HG02938 (cell line): ENCODE data around the gene ARFGAP3.

ENCODE experiments used
- ATAC-seq: cut with Tn5 transposase; IDR thresholded peaks from one replicate; pipeline ENCODE4 v1.9.1; 2021; ENCODE audit warnings: mild to moderate bottlenecking, moderate library complexity; ENCODE audit not compliant: unreplicated experiment

ARFGAP3 gene, protein sequence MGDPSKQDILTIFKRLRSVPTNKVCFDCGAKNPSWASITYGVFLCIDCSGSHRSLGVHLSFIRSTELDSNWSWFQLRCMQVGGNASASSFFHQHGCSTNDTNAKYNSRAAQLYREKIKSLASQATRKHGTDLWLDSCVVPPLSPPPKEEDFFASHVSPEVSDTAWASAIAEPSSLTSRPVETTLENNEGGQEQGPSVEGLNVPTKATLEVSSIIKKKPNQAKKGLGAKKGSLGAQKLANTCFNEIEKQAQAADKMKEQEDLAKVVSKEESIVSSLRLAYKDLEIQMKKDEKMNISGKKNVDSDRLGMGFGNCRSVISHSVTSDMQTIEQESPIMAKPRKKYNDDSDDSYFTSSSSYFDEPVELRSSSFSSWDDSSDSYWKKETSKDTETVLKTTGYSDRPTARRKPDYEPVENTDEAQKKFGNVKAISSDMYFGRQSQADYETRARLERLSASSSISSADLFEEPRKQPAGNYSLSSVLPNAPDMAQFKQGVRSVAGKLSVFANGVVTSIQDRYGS

DNA sequence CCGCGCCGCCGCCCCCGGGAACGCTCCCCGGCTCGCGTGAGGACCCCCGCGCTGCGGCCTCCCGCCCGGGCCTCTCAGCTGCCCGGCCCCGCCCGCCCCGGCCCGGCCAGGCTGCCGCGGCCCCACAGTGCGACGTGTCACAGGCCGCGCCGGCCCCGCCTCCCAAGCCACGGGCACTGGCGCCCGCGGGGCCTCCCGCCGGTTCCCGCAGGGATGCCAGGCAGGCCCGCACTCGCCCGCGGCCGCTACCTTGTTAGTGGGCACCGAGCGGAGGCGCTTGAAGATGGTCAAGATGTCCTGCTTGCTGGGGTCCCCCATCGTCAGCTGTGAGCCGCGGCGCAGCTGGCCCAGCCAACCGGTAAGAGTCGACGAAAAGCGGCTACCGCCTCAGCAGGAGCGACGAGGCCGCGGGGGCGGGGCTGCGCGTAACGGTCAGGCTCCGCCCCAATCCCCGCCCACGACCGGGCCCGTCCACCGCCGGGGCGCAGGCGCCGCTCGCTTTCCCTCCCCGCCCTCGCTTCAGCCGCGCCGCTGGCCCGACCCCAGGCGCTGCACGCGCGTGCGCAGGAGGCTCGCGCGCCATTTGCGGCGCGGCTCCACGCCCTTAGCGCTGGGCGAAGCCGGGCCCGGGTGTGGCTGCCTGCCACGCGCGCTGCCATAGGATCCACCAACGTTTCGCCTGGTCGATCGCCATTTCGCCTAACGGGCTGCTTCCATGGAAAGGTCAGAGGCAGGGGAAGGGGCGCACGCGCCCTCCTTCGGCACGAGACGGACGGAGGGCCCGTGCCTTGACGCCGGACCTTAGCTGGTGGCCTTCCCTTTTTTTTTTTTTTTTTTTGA lies at the start of gene ARFGAP3:
TSS of gene ARFGAP3 (minus strand) at position 409 of the 840 bp plus-strand sequence. CDS start at position 318, 91 bp downstream.
- peak; percentile 77 for ATAC-seq

DNA sequence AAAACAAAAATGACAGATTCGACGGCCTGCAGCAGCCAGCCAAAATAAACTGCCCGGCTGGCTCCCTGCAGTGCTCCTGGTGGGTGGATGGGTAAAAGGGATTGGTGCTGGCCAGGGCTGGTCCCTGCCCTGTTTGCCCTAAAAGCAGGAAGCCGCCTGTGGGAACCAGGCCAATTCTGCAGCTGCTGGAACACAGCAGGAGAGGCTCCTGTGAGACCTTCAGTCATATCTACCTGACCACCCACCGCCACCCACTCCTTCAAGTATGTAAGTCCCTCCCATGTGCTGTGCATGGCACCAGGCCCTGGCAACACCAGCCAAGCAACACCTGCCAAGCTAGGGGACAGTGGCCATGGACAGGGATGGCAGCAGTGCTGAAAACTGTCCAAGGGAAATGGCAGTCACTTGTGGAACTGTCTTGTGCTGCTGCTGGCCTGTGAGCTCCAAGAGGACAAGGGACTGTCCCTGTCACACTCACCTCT lies 48.7 kb upstream of the ARFGAP3 start:
- ATAC-seq: no peak

DNA sequence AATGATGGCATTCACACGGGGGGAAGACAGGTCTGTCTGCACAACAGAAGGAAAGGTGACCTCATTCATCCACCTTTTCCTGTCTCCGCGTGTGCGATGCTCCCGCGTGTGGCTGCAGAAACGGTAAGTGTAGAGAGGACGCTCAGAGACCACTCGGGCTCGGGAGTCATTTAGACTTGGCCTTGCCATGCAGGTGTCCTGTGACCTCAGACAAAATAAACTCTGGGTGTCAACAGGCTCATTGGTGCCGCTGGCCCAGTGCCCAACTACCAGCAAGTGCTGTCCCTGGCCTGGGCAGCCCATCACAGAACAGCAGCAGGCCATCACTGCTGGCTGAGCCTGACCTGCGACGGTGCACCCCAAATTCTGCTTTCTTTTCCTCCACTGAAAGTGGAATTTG lies 48.1 kb upstream of the ARFGAP3 start:
- ATAC-seq: no peak

DNA sequence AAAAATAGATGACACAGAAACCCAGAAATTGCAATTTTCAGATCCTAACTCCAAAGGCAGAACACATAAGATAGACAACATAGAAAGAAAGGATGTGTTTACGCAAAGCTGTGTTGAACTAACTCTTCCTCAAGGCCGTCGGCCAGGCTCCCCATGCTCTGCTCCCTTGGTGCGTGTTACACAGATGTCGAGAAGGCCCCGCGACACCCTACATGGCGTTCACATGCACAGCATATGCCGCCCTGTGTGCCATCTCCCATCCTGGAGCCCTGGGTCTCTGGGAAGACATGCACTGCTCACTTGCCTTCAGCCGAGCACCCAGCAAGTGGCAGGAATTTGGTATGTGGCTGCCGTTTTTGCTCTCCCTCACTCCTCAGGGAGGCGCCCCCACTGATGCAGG lies 47.0 kb upstream of the ARFGAP3 start:
- ATAC-seq: no peak

DNA sequence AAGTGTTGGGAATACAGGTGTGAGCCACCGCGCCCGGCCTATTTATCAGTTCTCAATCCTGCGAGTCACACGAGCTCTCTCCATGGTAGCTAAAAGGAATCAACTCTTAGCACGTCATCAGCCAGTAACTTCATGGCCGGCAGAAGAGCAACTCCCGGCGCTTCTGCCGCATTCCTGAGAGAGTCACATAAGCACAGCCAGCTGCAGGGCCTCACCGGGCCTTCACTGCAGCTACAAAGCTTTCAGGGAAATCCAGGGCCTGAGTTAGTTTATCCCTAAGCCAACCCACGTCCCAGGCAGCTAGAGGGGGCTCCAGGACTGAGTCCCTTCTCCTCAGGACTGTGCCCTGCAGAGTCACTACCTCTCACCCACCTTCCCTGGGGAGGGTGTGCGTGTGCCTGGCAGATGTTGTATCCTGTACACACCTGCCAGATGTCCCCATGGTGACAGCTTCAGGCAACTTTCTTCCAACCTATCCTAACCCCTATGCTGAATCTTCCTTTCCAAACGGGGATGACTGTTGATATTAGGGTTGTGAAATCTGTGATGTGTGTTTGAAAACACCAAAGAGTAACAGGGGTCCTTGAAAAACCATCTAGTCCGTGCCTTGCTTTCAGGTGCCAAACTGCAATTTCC lies 45.9 kb upstream of the ARFGAP3 start:
- no peak for ATAC-seq

DNA sequence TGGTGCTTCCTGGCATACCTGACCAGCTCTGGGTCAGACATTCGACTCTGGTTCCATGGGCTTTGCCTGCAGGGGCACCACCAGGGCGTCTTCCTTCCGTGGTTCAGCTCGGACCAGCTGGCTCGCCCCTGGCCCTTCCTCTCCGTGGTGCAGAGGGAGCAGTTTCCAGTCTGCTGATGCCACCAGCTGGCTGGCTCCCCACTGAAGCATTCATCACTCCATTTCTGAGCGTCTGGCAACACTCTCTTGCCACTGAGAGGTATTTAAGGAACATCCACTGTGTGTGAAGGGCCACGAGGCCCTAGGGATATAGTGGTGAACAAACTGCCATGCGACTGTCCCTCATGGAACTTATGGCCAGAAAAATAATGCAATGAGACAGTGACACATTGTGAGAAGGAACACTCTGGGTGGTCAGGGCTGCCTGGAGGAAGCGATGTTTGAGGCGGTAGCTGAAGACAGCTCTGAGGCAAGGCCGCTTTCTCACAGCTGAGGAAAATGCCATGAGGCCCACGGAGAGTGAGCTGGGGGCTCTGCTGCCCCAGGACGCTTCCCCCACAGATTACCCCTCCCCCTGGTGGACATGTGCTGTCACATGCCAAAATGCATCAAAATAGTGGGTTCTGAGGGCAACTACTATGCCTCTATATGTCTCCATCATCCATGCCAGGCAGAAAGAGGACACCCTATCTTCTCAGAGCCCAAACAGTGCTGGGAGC lies 44.9 kb upstream of the ARFGAP3 start:
- no peak for ATAC-seq

DNA sequence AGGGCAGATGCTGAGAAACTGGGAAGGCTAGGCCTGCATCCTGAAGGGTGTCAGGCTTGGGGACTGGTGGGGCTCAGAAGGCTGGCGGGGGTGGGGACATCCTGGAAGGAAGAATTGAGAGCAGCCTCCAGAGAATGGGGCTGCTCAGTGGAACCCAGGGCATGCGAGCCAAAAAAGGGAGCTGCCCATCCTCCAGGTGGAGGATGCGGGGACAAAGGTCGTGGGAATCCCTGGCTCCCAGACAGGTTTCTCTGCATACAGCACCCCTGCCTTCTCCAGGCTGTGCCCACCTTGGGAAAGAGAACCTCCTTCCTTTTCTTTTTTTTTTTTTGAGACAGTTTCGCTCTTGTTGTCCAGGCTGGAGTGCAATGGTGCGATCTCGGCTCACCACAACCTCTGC lies 40.9 kb upstream of the ARFGAP3 start:
- no peak for ATAC-seq

DNA sequence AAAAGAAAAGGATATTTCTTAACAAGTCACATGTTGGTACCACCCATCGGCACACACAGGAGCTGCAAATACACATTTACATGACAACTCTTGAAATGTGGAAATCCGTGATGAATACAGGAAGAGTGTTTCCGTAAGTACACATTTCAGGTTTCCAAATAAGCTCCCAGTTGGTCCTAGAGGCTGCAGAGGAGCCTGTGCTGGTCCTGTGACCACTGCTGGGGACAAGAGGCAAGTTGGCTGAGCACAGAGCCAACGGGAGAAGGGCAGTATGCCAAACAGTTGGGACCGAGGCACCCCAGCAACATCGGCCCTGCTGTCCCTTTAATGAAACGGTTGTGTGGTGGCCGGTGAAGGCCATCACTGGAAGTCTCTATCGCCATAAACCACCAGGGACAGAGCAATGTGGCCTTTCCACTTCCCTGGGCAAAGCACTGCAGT lies 38.5 kb upstream of the ARFGAP3 start:
- no peak for ATAC-seq

DNA sequence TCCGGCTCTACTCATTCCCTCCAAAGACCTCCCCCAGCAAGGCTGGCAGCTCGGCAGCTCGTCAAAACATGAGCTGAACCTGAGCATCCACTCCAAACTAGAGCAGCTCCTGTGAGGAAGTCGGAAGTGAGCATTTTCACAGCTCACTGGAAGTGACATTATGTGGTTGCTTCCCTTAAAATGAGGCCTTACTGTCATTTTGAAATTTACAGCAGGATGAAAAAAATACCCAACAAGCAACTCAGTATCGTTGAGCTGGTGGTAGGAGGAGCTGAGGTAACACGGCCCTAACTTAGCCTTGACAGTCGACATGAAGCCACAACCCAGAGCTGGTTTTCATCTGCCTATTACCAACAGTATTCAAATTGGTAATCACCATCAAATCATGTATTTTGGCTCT lies 38.0 kb upstream of the ARFGAP3 start:
- no peak for ATAC-seq

DNA sequence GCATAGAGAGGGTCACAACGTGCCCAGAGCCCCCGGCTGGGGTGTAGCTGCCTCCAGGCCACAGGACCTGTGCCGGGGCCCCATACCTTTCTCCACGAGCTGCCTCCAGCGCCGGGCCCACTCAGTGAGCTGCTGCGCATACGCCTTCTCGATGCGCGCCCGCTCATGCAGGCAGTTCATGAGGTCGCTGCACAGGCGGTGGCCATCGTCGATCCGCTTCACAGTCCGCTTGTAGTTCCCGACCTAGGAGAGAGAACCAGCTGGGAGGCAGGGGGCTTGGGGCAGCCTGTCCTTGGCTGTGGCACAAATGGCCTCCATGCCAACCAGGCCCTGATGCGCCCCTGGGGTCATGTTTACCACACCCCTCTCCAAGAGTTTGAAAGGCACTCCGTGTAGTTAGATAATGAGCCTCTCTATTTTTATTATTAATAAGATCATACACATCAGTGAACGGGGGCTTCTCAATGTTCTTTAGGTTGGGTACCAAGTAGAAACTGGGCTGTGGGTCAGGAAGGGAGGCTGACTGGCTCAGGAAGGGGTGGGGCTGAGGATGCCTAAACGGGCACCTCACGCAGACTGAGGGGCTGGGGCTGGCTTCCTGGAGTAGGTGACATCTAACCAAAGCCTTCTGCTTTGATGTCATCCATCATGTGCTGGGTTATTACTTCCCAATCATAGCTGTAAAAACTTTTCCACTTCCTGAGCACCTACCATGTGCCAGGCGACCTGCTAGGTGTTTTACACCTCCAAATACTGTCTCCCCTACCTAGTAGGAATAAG lies 36.5 kb upstream of the ARFGAP3 start:
- ATAC-seq: no peak

DNA sequence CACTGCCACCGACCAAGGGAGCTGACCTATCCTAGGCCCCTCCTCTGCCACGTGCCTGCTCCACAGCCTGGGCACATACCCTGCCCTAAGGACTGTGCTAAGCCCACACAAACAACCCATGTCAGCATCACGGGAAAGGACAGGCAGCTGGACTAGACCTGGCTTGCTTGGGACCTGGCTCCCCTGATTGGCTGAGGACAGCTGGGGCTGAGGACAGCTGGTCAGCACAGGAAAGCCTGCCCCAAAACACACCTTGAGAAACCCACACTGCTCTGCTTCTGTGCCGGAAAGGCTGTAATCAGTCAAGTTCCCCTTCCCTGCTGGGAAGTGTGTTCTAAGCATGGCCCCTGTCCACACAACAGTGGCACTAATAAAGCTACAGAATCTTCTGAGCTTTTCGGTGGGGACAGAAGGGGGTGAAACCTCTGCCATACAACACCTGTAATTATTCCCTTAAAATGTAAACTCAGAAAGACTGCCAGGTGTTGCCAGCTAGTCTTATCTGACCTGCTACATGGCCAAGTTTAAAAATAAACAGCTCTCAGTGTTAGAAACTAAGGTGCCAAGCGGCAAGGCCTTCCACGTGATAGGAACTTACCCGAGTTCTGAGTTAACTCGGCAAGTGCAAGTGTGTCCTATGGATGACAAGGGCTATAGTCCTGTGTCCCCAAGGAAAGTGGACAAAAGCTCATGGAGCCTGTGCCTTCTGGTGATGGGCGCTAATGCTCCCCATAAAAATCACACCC lies 35.7 kb upstream of the ARFGAP3 start:
- no peak for ATAC-seq

DNA sequence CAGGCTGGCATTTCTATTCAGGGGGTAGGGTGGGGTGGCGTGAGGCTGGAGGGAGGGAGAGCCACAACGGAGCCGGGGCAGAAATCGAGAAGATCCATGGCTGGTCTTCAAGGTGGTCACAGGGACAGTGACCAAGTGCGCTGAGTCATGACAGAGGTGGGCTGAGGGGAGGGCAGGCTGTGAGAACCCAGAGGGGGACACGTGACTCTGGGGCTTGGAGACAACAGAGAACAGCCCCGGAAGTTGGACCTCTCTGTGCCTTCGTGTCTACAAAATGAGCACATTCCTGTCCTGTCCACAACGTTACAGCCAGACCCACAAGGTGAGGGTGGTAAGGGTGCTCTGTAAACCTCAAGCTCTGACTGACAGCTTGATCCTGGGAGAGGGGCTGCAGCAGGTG lies 35.1 kb upstream of the ARFGAP3 start:
- no peak for ATAC-seq

DNA sequence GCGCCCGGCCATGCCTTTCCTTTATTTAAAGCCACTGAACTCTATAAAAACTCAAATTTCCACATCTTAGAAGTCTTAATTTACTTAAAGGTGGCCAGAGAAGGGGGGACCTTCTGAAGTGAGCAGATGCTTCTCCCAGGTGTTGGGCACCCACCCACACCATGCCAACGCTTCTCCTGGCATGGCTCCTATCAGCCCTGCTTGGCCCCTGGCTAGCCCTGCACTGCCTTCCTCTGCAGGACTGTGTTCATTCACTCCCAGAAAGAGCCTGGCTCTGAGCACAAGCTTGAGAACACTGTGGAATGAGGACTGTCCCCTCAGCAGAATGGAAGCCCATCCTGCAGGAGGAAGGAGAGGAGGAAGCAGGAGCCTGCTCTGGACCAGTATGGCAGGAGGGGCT lies 34.6 kb upstream of the ARFGAP3 start:
- no peak for ATAC-seq

DNA sequence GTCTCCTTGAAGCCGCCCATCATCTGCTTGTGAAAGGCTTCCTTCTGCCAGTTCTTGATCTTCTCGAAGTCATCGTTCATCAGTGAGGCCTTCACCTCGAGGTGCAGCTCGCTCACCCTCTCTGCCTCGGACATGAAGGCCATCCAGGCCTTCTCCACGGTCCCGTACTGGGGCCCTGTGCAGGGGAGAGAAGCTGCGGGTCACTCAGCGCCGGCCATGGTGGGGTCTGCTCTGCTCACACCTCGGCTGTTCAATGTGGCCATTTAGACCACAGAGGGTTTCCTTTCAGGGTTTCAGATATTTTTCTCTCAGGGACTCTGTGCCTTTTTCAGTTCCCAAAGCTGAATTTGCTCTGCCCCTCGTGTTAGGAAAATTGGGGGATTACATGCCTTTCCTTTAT lies 33.9 kb upstream of the ARFGAP3 start:
- no peak for ATAC-seq

DNA sequence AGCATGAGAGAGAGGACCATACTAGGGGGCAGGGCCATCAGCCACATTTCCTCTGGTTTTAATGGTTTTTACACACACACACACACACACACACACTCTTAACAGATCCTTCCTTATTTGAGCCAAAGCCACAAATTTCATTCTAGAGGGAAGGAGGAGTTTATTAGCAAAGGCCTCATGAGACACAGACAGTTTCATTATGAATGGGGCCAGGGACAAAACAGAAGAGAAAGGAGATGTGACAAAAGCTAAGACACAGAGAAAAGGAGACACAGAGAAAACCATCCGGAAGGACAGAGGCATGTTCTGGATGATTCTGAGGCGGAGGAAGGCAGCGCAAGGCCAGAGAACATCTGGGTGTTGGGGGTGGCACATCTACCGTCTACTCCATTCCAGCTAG lies 32.2 kb upstream of the ARFGAP3 start:
- ATAC-seq: peak; percentile 59

DNA sequence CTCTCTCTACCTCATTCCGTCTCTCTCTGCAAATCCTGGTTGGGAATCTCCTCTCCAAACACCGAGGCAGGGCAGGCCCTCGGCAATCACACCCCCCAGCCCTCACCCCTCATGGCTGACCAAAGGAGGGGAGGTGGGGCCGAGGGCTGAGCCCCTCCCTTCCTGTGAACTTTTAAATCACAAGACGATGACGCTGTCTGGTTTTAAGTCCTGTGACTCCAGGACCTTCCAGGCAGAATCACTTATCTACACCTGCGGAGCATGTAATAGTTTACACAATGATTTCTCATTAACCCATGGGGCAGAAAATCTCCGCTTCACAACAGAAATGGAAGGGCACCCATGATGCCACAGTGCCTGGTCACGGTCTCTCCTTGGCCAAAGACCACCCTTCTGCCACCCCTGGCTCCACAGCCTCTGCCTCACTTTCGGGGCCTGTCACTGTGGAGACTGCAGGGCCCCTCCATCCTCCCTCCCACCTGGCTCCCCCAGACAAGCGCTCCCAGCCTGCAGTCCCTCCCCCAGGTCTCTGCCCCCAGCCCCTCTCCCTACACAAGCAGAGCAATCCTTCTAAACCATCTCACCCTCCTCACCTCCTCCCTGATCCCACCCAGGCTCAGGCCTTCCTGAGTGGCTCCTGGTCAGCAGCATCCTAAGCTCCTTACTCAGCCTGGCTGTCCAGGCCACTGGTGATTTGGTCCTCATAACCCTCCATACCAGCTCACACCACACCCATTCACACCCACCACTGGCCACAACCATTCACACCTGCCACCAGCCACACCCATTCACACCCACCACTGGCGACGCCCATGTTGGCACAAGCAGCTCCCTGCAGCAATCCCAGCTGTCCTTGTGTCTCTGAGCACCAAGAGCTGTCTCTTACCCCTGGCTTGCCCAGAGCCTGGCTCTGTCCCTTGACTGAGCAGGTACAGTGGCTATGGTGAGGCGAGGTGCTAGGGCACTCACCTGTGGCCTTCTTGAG lies 30.7 kb upstream of the ARFGAP3 start:
- ATAC-seq: no peak

DNA sequence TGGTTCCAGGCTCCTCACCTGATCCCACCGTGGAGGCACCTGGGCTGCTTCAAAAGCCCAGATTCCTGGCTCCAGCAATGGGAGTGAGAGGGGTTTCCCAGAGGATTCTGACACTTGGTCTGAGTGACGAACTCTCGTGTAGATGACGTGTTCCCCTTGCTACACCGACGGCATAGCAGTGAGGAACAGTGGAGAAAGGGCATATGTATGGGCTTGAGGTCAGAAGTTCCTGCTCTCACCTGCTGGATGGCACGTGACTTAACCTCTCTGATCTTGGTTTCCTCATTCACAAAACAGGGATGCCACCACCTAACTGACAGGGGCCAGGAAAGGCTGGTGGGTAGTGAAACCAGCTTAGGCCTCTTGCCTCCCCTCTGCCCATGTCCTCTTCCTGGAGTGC lies 30.0 kb upstream of the ARFGAP3 start:
- ATAC-seq: no peak

DNA sequence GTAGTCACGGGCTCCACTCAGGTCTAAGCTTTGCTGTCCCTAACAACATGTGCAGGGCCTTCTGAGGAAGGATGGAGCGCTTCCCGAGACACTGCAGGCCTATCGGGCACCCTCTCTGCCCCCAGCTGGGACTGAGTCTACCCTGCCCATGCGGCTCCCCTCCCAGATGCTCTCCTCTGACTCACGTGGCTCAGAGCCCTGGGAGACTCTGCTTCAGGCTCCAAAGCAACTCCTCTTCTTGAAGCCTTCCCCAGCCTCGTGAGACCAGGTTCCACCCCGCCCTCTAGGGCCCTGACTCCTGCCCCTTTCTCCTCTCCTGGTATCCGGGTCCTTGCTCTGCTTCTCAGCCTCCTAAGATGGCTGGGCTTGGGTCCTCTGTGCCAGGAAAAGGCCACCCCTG lies 28.4 kb upstream of the ARFGAP3 start:
- ATAC-seq: no peak
